T-cell (primary cell): ENCODE data around the gene ZFAND3. TPM values are rescaled to one million over a fixed set of nuclear protein-coding genes. Genes with fewer than 3 reads are reported as not detected.

Source experiments
- ATAC-seq, 4 experiments: fragments of 200-7000 bp in 3 of 4; fragments of 150-1000 bp in 1 of 4; cut with Tn5 transposase; replicated peaks in 1 of 4; 1 replicate in 3 of 4; 2 replicates in 1 of 4; pipeline ENCODE4 v1.10.0; 2021; ENCODE audit warnings: moderate library complexity in 3 of 4, mild to moderate bottlenecking in 2 of 4, moderate number of reproducible peaks in 1 of 4
- CTCF ChIA-PET, 2 donors: fragments of 300-600 bp; sonication (Branson Sonifier 250); formaldehyde crosslinking; loops; one replicate each; lab custom pipeline; 2022; ENCODE audit warnings: antibody characterized with exemption in 2 of 2; lab: Charles Lee
- POLR2A ChIA-PET, 2 donors: fragments of 300-600 bp; sonication (Branson Sonifier 250); formaldehyde crosslinking; loops; one replicate each; lab custom pipeline; 2022; ENCODE audit warnings: antibody characterized with exemption in 2 of 2; lab: Charles Lee
- DNase-seq, 35 experiments: peaks; one replicate each; pipeline versions ENCODE4 v3.0.0 to v3.0.0-alpha.2; 2013 to 2023
- H3K27ac ChIP-seq: one replicate; pipeline ENCODE4 v1.5.1; 2013; ENCODE audit warnings: low read length
- H3K27me3 ChIP-seq, 2 experiments: replicated peaks in 1 of 2; 1 replicate in 1 of 2; 2 replicates in 1 of 2; pipeline versions ENCODE4 v1.6.1 to v1.7.0; 2013; ENCODE audit warnings: low read length in 1 of 2, mixed read lengths in 1 of 2; ENCODE audit not compliant: control insufficient read depth in 2 of 2, insufficient read depth in 2 of 2; ENCODE audit errors: extremely low read depth in 1 of 2
- H3K36me3 ChIP-seq, 2 donors: 1 replicate in 1 of 2; 2 replicates in 1 of 2; pipeline versions ENCODE4 v1.6.1 to v1.7.0; 2013; ENCODE audit warnings: low read length in 1 of 2; ENCODE audit not compliant: control insufficient read depth in 2 of 2, insufficient read depth in 1 of 2; ENCODE audit errors: extremely low read depth in 1 of 2
- H3K4me1 ChIP-seq, 2 experiments: 1 replicate in 1 of 2; 2 replicates in 1 of 2; pipeline versions ENCODE4 v1.6.1 to v1.7.0; 2013; ENCODE audit warnings: low read length in 2 of 2, mixed read lengths in 1 of 2; ENCODE audit not compliant: insufficient read depth in 2 of 2, control insufficient read depth in 1 of 2; ENCODE audit errors: extremely low read depth in 1 of 2
- H3K4me3 ChIP-seq, 2 donors: 1 replicate in 1 of 2; 2 replicates in 1 of 2; pipeline versions ENCODE4 v1.5.1 to v1.7.0; 2013; ENCODE audit warnings: mild to moderate bottlenecking in 2 of 2, low read length in 1 of 2, moderate library complexity in 1 of 2; ENCODE audit not compliant: control insufficient read depth in 1 of 2; ENCODE audit errors: extremely low read depth in 1 of 2
- H3K9me3 ChIP-seq: 2 replicates; pipeline ENCODE4 v1.7.0; 2013
- H3K27ac Mint-ChIP-seq, 2 donors: one replicate each; pipeline ENCODE4 v1.8.0; 2020 to 2021; ENCODE audit warnings: mild to moderate bottlenecking in 2 of 2, mixed read lengths in 2 of 2
- H3K27me3 Mint-ChIP-seq, 2 donors: one replicate each; pipeline ENCODE4 v1.8.0; 2021 to 2022; ENCODE audit warnings: mixed read lengths in 2 of 2
- H3K36me3 Mint-ChIP-seq: one replicate; pipeline ENCODE4 v1.8.0; 2021; ENCODE audit warnings: mixed read lengths
- H3K4me1 Mint-ChIP-seq, 3 donors: one replicate each; pipeline ENCODE4 v1.8.0; 2020 to 2022; ENCODE audit warnings: mixed read lengths in 3 of 3, mild to moderate bottlenecking in 1 of 3
- H3K4me3 Mint-ChIP-seq, 3 donors: one replicate each; pipeline ENCODE4 v1.8.0; 2020 to 2022; ENCODE audit warnings: mild to moderate bottlenecking in 3 of 3, mixed read lengths in 3 of 3, moderate library complexity in 3 of 3
- H3K9me3 Mint-ChIP-seq, 3 donors: one replicate each; pipeline ENCODE4 v1.8.0; 2020 to 2022; ENCODE audit warnings: mixed read lengths in 3 of 3
- WGBS: methylation state at CpG from one replicate; pipeline ENCODE4 v1.1.5; 2013; ENCODE audit warnings: missing lambda C conversion rate; ENCODE audit not compliant: insufficient coverage; 5-methylcytosine and 5-hydroxymethylcytosine counted together
- total RNA-seq, 35 experiments: library from RNA in 6 of 35; stranded (reverse) in 6 of 35; fragments of 120-200 nt in 1 of 35; gene quantifications; one replicate each; pipeline versions ENCODE4 v1.2.1 to v1.2.4 and lab custom pipeline; 2013 to 2026

Gene ZFAND3
- total RNA-seq, 5 donors from 2014 or later (not counting 1 experiment from before 2014, with no cell fraction given) = 35.6 to 59.3 (median 36.4) TPM

- no peak overlapping the region for H3K27ac Mint-ChIP-seq
- Histone ChIP-seq H3K36me3 (peaks cover 3 to 5% of the 10 kb centered on the region in 2 donors), H3K27me3 (no peaks in the 10 kb centered on the region), H3K27ac (no peak overlapping the region), H3K4me3 (no peak overlapping the region), H3K9me3 (no peaks in the 10 kb centered on the region), H3K4me1 (peaks cover 8 to 10% of the 10 kb centered on the region in 2 experiments)
- ATAC-seq = no peak
- no peaks in the 10 kb centered on the region for H3K27me3 Mint-ChIP-seq
- no peaks in the 10 kb centered on the region for H3K9me3 Mint-ChIP-seq
- no peak for DNase-seq
- peaks cover 17% of the 10 kb centered on the region for H3K36me3 Mint-ChIP-seq
- H3K4me1 Mint-ChIP-seq = peaks cover 55 to 61% (median 61%) of the 10 kb centered on the region in 3 donors
- no CpG with 5 or more reads among the region's 3 CpGs for WGBS
- no peak overlapping the region for H3K4me3 Mint-ChIP-seq
- CTCF ChIA-PET = no interaction called here
- POLR2A ChIA-PET = interaction anchor here in 1 of 2 donors (0.5 kb wide), 1 partner anchor 177 kb away, joined by 4 read pairs; no protein-coding TSS in a partner anchor
These were observed 100.1 kb downstream of the ZFAND3 start for GRCh38 chr6:37919417-37920157.

GRCh38 chr6:37920667-37921066 is 101.1 kb downstream of the ZFAND3 start:
- H3K9me3 ChIP-seq = no peaks in the 10 kb centered on the region
- H3K27me3 ChIP-seq = no peaks in the 10 kb centered on the region
- Mint-ChIP-seq H3K27me3 (no peaks in the 10 kb centered on the region), H3K27ac (no peak overlapping the region), H3K9me3 (no peaks in the 10 kb centered on the region), H3K36me3 (peaks cover 15% of the 10 kb centered on the region), H3K4me3 (no peak overlapping the region), H3K4me1 (peaks cover 62 to 64% (median 63%) of the 10 kb centered on the region in 3 donors)
- no peak overlapping the region for H3K4me3 ChIP-seq
- peaks cover 9 to 10% of the 10 kb centered on the region in 2 experiments for H3K4me1 ChIP-seq
- ChIA-PET CTCF (no interaction called here), POLR2A (interaction anchor here in 1 of 2 donors (0.6 kb wide), 1 partner anchor 11 kb away, joined by 3 read pairs; no protein-coding TSS in a partner anchor)
- ATAC-seq = no peak
- peaks cover 3 to 5% of the 10 kb centered on the region in 2 donors for H3K36me3 ChIP-seq
- H3K27ac ChIP-seq = no peak overlapping the region
- 100% methylated on average over 1 of the region's 2 CpGs for WGBS
- no peak for DNase-seq

GRCh38 chr6:37922563-37922962 is 103.0 kb downstream of the ZFAND3 start:
- H3K27ac ChIP-seq = no peak overlapping the region
- H3K36me3 Mint-ChIP-seq = peaks cover 8% of the 10 kb centered on the region
- POLR2A ChIA-PET = no interaction called here
- no peaks in the 10 kb centered on the region for H3K36me3 ChIP-seq
- no peak for DNase-seq
- H3K27ac Mint-ChIP-seq = no peak overlapping the region
- H3K4me1 Mint-ChIP-seq = peaks cover 69 to 70% (median 69%) of the 10 kb centered on the region in 3 donors
- CTCF ChIA-PET = no interaction called here
- no peak overlapping the region for H3K4me3 Mint-ChIP-seq
- ATAC-seq = no peak
- no peaks in the 10 kb centered on the region for H3K27me3 ChIP-seq
- no peaks in the 10 kb centered on the region for H3K27me3 Mint-ChIP-seq
- no CpG with 5 or more reads among the region's 1 CpG for WGBS
- H3K4me3 ChIP-seq = no peak overlapping the region
- no peaks in the 10 kb centered on the region for H3K9me3 Mint-ChIP-seq
- no peaks in the 10 kb centered on the region for H3K9me3 ChIP-seq
- peaks cover 9 to 10% of the 10 kb centered on the region in 2 experiments for H3K4me1 ChIP-seq

- Mint-ChIP-seq H3K9me3 (no peaks in the 10 kb centered on the region), H3K4me1 (peaks cover 66 to 68% (median 67%) of the 10 kb centered on the region in 3 donors), H3K27me3 (no peaks in the 10 kb centered on the region), H3K36me3 (peaks cover 8% of the 10 kb centered on the region), H3K27ac (no peak overlapping the region), H3K4me3 (no peak overlapping the region)
- H3K27ac ChIP-seq = no peak overlapping the region
- ATAC-seq = no peak
- ChIA-PET CTCF (interaction anchor here (0.7 kb wide), 2 partner anchors 13 to 364 kb away, joined by 3 read pairs; no protein-coding TSS in a partner anchor), POLR2A (no interaction called here)
- H3K27me3 ChIP-seq = no peaks in the 10 kb centered on the region
- H3K36me3 ChIP-seq = no peaks in the 10 kb centered on the region
- no peak for DNase-seq
- peaks cover 10 to 11% of the 10 kb centered on the region in 2 experiments for H3K4me1 ChIP-seq
- no peaks in the 10 kb centered on the region for H3K9me3 ChIP-seq
- no peak overlapping the region for H3K4me3 ChIP-seq
These were observed 104.0 kb downstream of the ZFAND3 start for GRCh38 chr6:37923514-37923913.

- H3K9me3 Mint-ChIP-seq = no peaks in the 10 kb centered on the region
- no peaks in the 10 kb centered on the region for H3K27me3 Mint-ChIP-seq
- peaks cover 10 to 13% of the 10 kb centered on the region in 2 experiments for H3K4me1 ChIP-seq
- POLR2A ChIA-PET = interaction anchor here in 1 of 2 donors (0.5 to 0.6 kb wide), 2 partner anchors 15 to 17 kb away, joined by 4 to 5 read pairs; no protein-coding TSS in a partner anchor
- WGBS = no CpG with 5 or more reads among the region's 4 CpGs
- H3K4me3 ChIP-seq = no peak overlapping the region
- CTCF ChIA-PET = no interaction called here
- H3K4me3 Mint-ChIP-seq = no peak overlapping the region
- H3K9me3 ChIP-seq = no peaks in the 10 kb centered on the region
- DNase-seq = no peak
- no peak overlapping the region for H3K27ac ChIP-seq
- H3K4me1 Mint-ChIP-seq = peaks cover 60 to 69% (median 63%) of the 10 kb centered on the region in 3 donors
- H3K36me3 Mint-ChIP-seq = peaks cover 15% of the 10 kb centered on the region
- no peak for ATAC-seq
- H3K36me3 ChIP-seq = no peaks in the 10 kb centered on the region
- no peaks in the 10 kb centered on the region for H3K27me3 ChIP-seq
- H3K27ac Mint-ChIP-seq = no peak overlapping the region
These were observed 107.1 kb downstream of the ZFAND3 start for GRCh38 chr6:37926661-37927060.

GRCh38 chr6:37928217-37928616 is 108.7 kb downstream of the ZFAND3 start:
- Histone ChIP-seq H3K4me3 (no peak overlapping the region), H3K4me1 (peaks cover 5 to 10% of the 10 kb centered on the region in 2 experiments), H3K9me3 (no peaks in the 10 kb centered on the region), H3K27me3 (no peaks in the 10 kb centered on the region), H3K36me3 (no peaks in the 10 kb centered on the region), H3K27ac (no peak overlapping the region)
- ATAC-seq (no peak), DNase-seq (no peak)
- H3K4me1 Mint-ChIP-seq = peaks cover 58 to 70% (median 61%) of the 10 kb centered on the region in 3 donors
- POLR2A ChIA-PET = no interaction called here
- H3K4me3 Mint-ChIP-seq = no peak overlapping the region
- no peak overlapping the region for H3K27ac Mint-ChIP-seq
- CTCF ChIA-PET = interaction anchor here in 1 of 2 donors (0.6 kb wide), 1 partner anchor 420 kb away, joined by 5 read pairs; no protein-coding TSS in a partner anchor
- no CpG with 5 or more reads among the region's 4 CpGs for WGBS
- no peaks in the 10 kb centered on the region for H3K27me3 Mint-ChIP-seq
- H3K9me3 Mint-ChIP-seq = no peaks in the 10 kb centered on the region
- H3K36me3 Mint-ChIP-seq = peaks cover 15% of the 10 kb centered on the region
